B cell (primary cell): ENCODE measurements around the gene C7.

ENCODE experiments used
- EZH2 ChIP-seq: IDR thresholded peaks from 2 replicates; pipeline ENCODE4 v1.6.1; 2012; ENCODE audit warnings: borderline replicate concordance, low read depth, mild to moderate bottlenecking, moderate library complexity, low read length; ENCODE audit not compliant: insufficient read depth, poor library complexity, severe bottlenecking
- TF ChIP-seq, protein P1 (sequence below): fragments of 200-600 bp; IDR thresholded peaks from one replicate; pipeline ENCODE4 v1.8.0; 2022; ENCODE audit warnings: antibody characterized with exemption, mild to moderate bottlenecking

DNA sequence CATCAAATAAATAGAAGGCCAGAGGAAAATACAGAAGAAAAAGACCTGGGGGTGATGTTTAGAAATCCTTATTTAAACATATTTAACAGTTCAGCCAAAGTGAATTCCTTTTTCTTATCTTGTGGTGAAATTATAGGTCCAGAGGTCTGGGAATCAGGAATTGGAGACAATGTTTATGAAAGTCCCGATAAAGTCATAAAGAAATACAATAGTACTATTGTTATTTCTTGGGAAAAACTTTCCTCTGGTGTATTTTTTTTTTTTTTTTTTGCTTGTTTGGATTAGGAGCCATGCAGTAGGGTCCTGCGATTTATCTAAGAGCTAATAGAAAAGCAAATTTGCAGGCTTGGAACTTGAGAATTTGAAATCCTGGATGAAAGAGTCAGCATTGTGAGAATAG, 426 bp downstream of the C7 start:
- TF ChIP-seq, protein P1, sequence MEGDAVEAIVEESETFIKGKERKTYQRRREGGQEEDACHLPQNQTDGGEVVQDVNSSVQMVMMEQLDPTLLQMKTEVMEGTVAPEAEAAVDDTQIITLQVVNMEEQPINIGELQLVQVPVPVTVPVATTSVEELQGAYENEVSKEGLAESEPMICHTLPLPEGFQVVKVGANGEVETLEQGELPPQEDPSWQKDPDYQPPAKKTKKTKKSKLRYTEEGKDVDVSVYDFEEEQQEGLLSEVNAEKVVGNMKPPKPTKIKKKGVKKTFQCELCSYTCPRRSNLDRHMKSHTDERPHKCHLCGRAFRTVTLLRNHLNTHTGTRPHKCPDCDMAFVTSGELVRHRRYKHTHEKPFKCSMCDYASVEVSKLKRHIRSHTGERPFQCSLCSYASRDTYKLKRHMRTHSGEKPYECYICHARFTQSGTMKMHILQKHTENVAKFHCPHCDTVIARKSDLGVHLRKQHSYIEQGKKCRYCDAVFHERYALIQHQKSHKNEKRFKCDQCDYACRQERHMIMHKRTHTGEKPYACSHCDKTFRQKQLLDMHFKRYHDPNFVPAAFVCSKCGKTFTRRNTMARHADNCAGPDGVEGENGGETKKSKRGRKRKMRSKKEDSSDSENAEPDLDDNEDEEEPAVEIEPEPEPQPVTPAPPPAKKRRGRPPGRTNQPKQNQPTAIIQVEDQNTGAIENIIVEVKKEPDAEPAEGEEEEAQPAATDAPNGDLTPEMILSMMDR: no peak
- TF ChIP-seq EZH2: no peak
